Measurements from ENCODE around the gene TRAF5. TPM values are rescaled to one million over a fixed set of nuclear protein-coding genes. Genes with fewer than 3 reads are reported as not detected.

TRAF5 gene
- total RNA-seq, 4 donors from 2014 or later = 20.5 to 44.2 (median 27.9) TPM

DNA sequence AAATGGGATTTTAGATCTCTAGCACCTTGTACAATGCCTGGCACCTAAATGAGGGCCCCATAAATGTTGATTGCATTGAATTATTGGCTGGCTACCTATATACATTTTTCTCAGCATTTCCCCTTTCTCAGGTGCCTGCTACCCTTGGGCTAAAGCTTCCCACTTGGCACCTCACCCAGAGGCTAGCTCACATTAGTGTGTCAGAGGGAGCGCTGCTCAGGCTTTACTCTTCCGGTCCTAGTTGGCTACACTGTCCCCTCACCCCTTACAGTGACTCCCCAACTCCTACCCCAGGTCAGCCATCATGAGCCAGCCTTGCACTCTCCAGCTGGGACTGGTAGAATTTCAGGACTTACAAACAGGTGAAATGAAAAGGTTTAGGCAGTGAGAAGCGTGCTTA, 9.5 kb downstream of the TRAF5 start:
- Histone ChIP-seq H3K4me3 (no peak overlapping the region), H3K27ac (no peak overlapping the region), H3K36me3 (no peaks in the 10 kb centered on the region), H3K27me3 (no peaks in the 10 kb centered on the region), H3K4me1 (peaks cover 3 to 98% (median 16%) of the 10 kb centered on the region in 3 donors), H3K9me3 (no peaks in the 10 kb centered on the region)
- TF ChIP-seq CTCF (IDR thresholded peaks at IDR 0.05) (no peak), POLR2AphosphoS5 (IDR thresholded peaks at IDR 0.05) (no peak)
- no peak for ATAC-seq
- 91% methylated on average over 3 of the region's 3 CpGs; no CpG with 5 or more reads in 1 of the 2 donors for WGBS, 2 donors (ENCODE audit: low coverage in 1 of 2)

- H3K4me3 ChIP-seq = no peak overlapping the region
- no peaks in the 10 kb centered on the region for H3K27me3 ChIP-seq
- peaks cover 3 to 93% (median 12%) of the 10 kb centered on the region in 3 donors for H3K4me1 ChIP-seq
- no peak for ATAC-seq
- H3K9me3 ChIP-seq = no peaks in the 10 kb centered on the region
- no peaks in the 10 kb centered on the region for H3K36me3 ChIP-seq
- 100% methylated on average over 1 of the region's 15 CpGs; no CpG with 5 or more reads in 1 of the 2 donors for WGBS, 2 donors (ENCODE audit: low coverage in 1 of 2)
- no peak overlapping the region for H3K27ac ChIP-seq
- TF ChIP-seq POLR2AphosphoS5 (IDR thresholded peaks at IDR 0.05) (no peak), EP300 (IDR thresholded peaks at IDR 0.05) (no peak), POLR2A (IDR thresholded peaks at IDR 0.05) (no peak), CTCF (IDR thresholded peaks at IDR 0.05) (no peak)
Measured at GRCh38 chr1:211336775-211337174, 10.1 kb downstream of the TRAF5 start.

GRCh38 chr1:211337430-211338223, 11.0 kb downstream of the TRAF5 start:
- Histone ChIP-seq H3K27me3 (no peaks in the 10 kb centered on the region), H3K4me3 (no peak overlapping the region), H3K9me3 (no peaks in the 10 kb centered on the region), H3K36me3 (no peaks in the 10 kb centered on the region), H3K27ac (no peak overlapping the region), H3K4me1 (peaks cover 3 to 85% (median 5%) of the 10 kb centered on the region in 3 donors)
- no peak for ATAC-seq
- no peak for TF ChIP-seq EP300 (IDR thresholded peaks at IDR 0.05)
- TF ChIP-seq POLR2A (IDR thresholded peaks at IDR 0.05) = no peak
- TF ChIP-seq POLR2AphosphoS5 (IDR thresholded peaks at IDR 0.05) = no peak
- TF ChIP-seq CTCF (IDR thresholded peaks at IDR 0.05) = no peak
- 69 to 79% methylated on average over 6 to 7 of the region's 7 CpGs for WGBS, 2 donors (ENCODE audit: low coverage in 1 of 2)

DNA sequence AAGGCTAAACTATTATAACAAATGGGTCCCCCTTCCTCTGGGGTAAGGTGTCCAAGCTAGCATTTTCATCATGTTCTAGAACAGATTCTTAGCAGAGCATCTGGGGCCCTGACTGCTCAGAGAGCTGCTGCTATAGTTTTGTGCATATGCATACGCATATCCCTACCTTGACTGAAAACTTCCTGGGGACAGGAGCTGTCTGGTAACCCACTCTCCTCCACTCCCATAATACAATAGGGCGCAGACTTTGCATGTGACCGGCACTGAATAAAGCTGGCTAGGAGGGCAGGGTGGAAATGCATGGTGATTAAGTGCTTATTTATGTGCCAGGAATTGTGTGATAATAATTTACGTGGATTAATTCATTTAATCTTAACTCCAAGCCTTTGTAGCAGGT, 11.6 kb downstream of the TRAF5 start:
- no peak for TF ChIP-seq POLR2A (IDR thresholded peaks at IDR 0.05)
- TF ChIP-seq POLR2AphosphoS5 (IDR thresholded peaks at IDR 0.05) = no peak
- TF ChIP-seq EP300 (IDR thresholded peaks at IDR 0.05) = no peak
- TF ChIP-seq CTCF (IDR thresholded peaks at IDR 0.05) = no peak
- 91% methylated on average over 3 to 4 of the region's 4 CpGs for WGBS, 2 donors (ENCODE audit: low coverage in 1 of 2)
- Histone ChIP-seq H3K9me3 (no peaks in the 10 kb centered on the region), H3K4me1 (peaks cover 3 to 81% (median 5%) of the 10 kb centered on the region in 3 donors), H3K27me3 (no peaks in the 10 kb centered on the region), H3K27ac (no peak overlapping the region), H3K4me3 (no peak overlapping the region), H3K36me3 (no peaks in the 10 kb centered on the region)
- ATAC-seq = no peak

- no peak overlapping the region for H3K4me3 ChIP-seq
- H3K9me3 ChIP-seq = no peaks in the 10 kb centered on the region
- peaks cover 3 to 82% (median 5%) of the 10 kb centered on the region in 3 donors for H3K4me1 ChIP-seq
- ATAC-seq = no peak
- H3K27me3 ChIP-seq = no peaks in the 10 kb centered on the region
- no peaks in the 10 kb centered on the region for H3K36me3 ChIP-seq
- 45 to 86% methylated on average over 1 to 2 of the region's 6 CpGs for WGBS, 2 donors (ENCODE audit: low coverage in 1 of 2)
- H3K27ac ChIP-seq = no peak overlapping the region
- TF ChIP-seq EP300 (IDR thresholded peaks at IDR 0.05) (no peak), CTCF (IDR thresholded peaks at IDR 0.05) (no peak), POLR2AphosphoS5 (IDR thresholded peaks at IDR 0.05) (no peak), POLR2A (IDR thresholded peaks at IDR 0.05) (no peak)
Measured at GRCh38 chr1:211339631-211340041, 13.0 kb downstream of the TRAF5 start.
